Measurements from ENCODE around the gene CENPF. TPM values are rescaled to one million over a fixed set of nuclear protein-coding genes. Genes with fewer than 3 reads are reported as not detected.

Gene CENPF
- total and polyA plus RNA-seq, 10 donors: 1.2 to 12.8 (median 5.5) TPM

DNA sequence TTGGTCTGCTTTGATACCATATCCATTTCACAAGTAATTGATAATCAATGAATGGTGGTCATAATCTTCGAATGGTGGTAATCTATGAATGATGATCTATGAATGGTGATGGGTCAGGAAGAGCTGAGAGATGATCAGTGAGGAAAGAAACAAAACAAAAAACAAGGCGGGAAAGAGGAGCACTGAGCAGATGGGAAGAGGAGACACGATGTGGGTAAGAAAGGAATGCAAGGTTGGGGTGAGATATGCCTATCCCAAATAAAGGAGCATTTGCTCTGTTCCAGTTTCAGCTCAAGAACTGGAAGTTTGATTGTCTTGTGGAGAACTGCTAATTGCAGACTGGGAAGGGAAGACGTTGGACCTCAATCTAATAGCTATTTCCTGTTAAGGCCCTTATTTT, 73.8 kb downstream of the CENPF start:
- TF ChIP-seq POLR2AphosphoS5 (IDR thresholded peaks at IDR 0.05) (no peak), POLR2A (IDR thresholded peaks at IDR 0.05) (no peak), CTCF (IDR thresholded peaks at IDR 0.05 in 8 of 11, conservative IDR thresholded peaks at IDR 0.05 in 3 of 11) (no peak)
- WGBS, 5 donors: 74 to 80% (median 77%) methylated on average over 4 of the region's 4 CpGs
- H3K27me3 ChIP-seq (replicated peaks in 1 of 7): no peaks in the 10 kb centered on the region
- H3K4me3 ChIP-seq: no peak overlapping the region
- intact Hi-C loops (cut with DNase I; ENCODE audit: low total_unique reads): no loop called here
- H3K27ac ChIP-seq: no peak overlapping the region
- no peaks in the 10 kb centered on the region for H3K36me3 ChIP-seq
- H3K9me3 ChIP-seq: no peaks in the 10 kb centered on the region
- no peaks in the 10 kb centered on the region for H3K4me1 ChIP-seq
- DNase-seq: no peak

DNA sequence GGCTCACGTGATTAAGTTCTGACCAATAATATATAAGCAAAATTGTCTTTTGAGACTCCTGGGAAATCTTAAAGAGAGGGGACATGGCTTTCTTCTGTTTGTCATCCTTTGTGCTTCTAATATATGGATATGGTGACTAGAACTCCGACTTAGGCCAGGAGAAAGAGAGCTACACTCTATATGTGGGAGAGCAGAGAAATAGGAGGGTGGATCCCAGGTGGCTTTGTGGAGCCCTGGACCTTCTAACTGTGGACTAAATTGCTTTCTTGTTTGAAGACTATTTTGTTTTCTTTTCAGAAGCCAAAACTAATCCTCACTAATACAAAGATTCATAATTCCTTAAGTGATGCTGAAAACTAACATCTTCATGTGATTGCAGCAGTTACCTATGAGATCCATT, 75.0 kb downstream of the CENPF start:
- no peak for TF ChIP-seq POLR2A (IDR thresholded peaks at IDR 0.05)
- no peak for TF ChIP-seq POLR2AphosphoS5 (IDR thresholded peaks at IDR 0.05)
- no peak for DNase-seq
- Histone ChIP-seq H3K4me3 (no peak overlapping the region), H3K27me3 (replicated peaks in 1 of 7) (no peaks in the 10 kb centered on the region), H3K27ac (no peak overlapping the region), H3K4me1 (no peaks in the 10 kb centered on the region), H3K9me3 (no peaks in the 10 kb centered on the region), H3K36me3 (no peaks in the 10 kb centered on the region)
- 83 to 93% (median 89%) methylated on average over 2 of the region's 2 CpGs for WGBS, 5 donors
- intact Hi-C loops (cut with DNase I; ENCODE audit: low total_unique reads): no loop called here

DNA sequence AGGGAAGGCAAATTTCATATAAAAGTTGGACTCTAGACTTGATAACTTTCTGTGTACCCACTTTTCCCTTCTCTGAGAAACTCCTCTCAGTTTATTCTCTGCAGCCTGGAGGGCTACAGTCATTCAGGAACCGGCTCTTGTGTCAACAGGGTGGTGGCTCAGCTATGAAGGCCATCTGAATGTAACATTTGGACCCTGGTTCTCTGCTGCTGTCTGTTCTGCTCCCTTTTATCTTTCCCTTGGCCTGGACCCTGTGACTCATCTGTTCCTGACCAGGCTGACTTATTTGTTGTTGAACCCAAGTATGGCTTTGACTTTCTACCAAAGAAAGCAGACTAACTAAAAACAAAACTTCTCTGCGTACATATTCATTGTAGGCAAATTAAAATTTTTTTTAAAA, 75.4 kb downstream of the CENPF start:
- Histone ChIP-seq H3K27ac (no peak overlapping the region), H3K27me3 (replicated peaks in 1 of 7) (no peaks in the 10 kb centered on the region), H3K36me3 (no peaks in the 10 kb centered on the region), H3K4me1 (no peaks in the 10 kb centered on the region), H3K9me3 (no peaks in the 10 kb centered on the region), H3K4me3 (no peak overlapping the region)
- intact Hi-C loops (cut with DNase I; ENCODE audit: low total_unique reads): no loop called here
- WGBS, 5 donors: 74 to 92% (median 89%) methylated on average over 2 of the region's 2 CpGs
- TF ChIP-seq POLR2A (IDR thresholded peaks at IDR 0.05) (no peak), POLR2AphosphoS5 (IDR thresholded peaks at IDR 0.05) (no peak), CTCF (IDR thresholded peaks at IDR 0.05 in 8 of 11, conservative IDR thresholded peaks at IDR 0.05 in 3 of 11) (no peak)
- no peak for DNase-seq

DNA sequence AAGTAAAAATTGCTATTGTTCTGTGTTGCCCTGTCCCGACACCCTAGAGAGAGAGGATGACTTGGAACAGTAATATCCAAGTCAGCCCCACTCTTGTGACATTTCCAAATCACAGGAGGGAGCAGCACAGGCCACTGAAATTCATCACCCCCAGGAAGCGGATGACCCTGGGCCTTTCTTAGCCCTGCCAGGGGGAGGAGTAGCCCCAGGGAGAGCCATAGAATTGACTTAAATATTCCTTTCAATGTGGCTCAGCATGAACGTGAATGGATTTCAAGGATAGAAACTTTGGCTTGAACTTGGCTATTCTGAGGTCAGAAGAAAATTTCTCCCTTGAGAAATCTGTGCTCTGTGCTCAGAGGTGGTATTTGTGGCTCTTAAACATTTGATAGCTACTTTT, 80.6 kb downstream of the CENPF start:
- no peak for DNase-seq
- Histone ChIP-seq H3K27me3 (replicated peaks in 1 of 7) (no peaks in the 10 kb centered on the region), H3K27ac (no peak overlapping the region), H3K36me3 (no peaks in the 10 kb centered on the region), H3K4me3 (no peak overlapping the region), H3K4me1 (no peaks in the 10 kb centered on the region), H3K9me3 (no peaks in the 10 kb centered on the region)
- TF ChIP-seq POLR2AphosphoS5 (IDR thresholded peaks at IDR 0.05) (no peak), POLR2A (IDR thresholded peaks at IDR 0.05) (no peak), CTCF (IDR thresholded peaks at IDR 0.05 in 8 of 11, conservative IDR thresholded peaks at IDR 0.05 in 3 of 11) (no peak)
- intact Hi-C loops (cut with DNase I; ENCODE audit: low total_unique reads): no loop called here
- WGBS, 5 donors: 76 to 89% (median 81%) methylated on average over 3 of the region's 3 CpGs

DNA sequence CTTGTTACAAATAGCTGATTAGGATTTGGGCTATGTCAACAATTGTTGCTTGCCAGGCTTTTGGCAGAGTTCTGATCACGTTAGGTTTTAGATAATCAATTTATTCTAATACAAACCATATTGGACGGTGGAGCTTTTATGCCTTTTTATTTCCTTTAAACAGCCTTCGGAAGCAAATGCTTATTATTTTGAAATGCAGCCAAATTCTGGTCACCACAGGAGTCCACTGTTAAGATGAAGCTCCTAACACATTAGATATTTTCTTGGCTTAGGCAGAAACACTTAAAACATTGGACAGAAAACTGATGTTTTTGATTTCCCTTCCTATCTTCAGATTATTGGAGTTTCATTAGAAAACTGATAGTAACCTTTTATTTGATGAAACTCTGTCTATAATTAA, 82.9 kb downstream of the CENPF start:
- TF ChIP-seq POLR2A (IDR thresholded peaks at IDR 0.05): no peak
- no peak for TF ChIP-seq POLR2AphosphoS5 (IDR thresholded peaks at IDR 0.05)
- TF ChIP-seq CTCF (IDR thresholded peaks at IDR 0.05 in 8 of 11, conservative IDR thresholded peaks at IDR 0.05 in 3 of 11): no peak
- 41 to 74% (median 65%) methylated on average over 3 of the region's 3 CpGs for WGBS, 5 donors
- DNase-seq: no peak
- no peaks in the 10 kb centered on the region for H3K36me3 ChIP-seq
- no peak overlapping the region for H3K27ac ChIP-seq
- H3K27me3 ChIP-seq (replicated peaks in 1 of 7): no peaks in the 10 kb centered on the region
- no peaks in the 10 kb centered on the region for H3K4me1 ChIP-seq
- intact Hi-C loops (cut with DNase I; ENCODE audit: low total_unique reads): no loop called here
- no peak overlapping the region for H3K4me3 ChIP-seq
- H3K9me3 ChIP-seq: no peaks in the 10 kb centered on the region
